ENCODE data around the gene SARM1. TPM values are rescaled to one million over a fixed set of nuclear protein-coding genes. Genes with fewer than 3 reads are reported as not detected.

SARM1 gene
- total and polyA plus RNA-seq, 2 of the 13 experiments (the other 11 are each of a cell fraction or from before 2014, with no cell fraction given), result 0.73 to 0.86 TPM

GRCh38 chr17:28346746-28347246, 24.7 kb upstream of the SARM1 start (continued):
- no peak for TF ChIP-seq BCLAF1 (IDR thresholded peaks at IDR 0.05)
- 0 out of 2 replicates have a peak, but pooled peaks have one; percentile 37 for TF ChIP-seq ZNF563 (CRISPR knock-in tag; IDR thresholded peaks at IDR 0.05)
- 0 out of 2 replicates have a peak, but pooled peaks have one; percentile 58 for TF ChIP-seq ZC3H13 (CRISPR knock-in tag; IDR thresholded peaks at IDR 0.05)
- TF ChIP-seq KDM2A (CRISPR knock-in tag; IDR thresholded peaks at IDR 0.05; ENCODE audit: borderline replicate concordance, low read depth), result peak; percentile 62; the same call in 1 of the 2 replicates
- 0 out of 2 replicates have a peak, but pooled peaks have one; percentile 26 for TF ChIP-seq ZNF800 (CRISPR knock-in tag; IDR thresholded peaks at IDR 0.05)
- no peak for TF ChIP-seq MAFG (CRISPR knock-in tag; IDR thresholded peaks at IDR 0.05)
- no peak for TF ChIP-seq U2AF1 (optimal IDR thresholded peaks at IDR 0.05; ENCODE audit: low read depth, low read length)
- TF ChIP-seq ZNF354B (CRISPR knock-in tag; IDR thresholded peaks at IDR 0.05), result no peak
- no peak for TF ChIP-seq SNAPC5 (CRISPR knock-in tag; IDR thresholded peaks at IDR 0.05; ENCODE audit: borderline replicate concordance)
- 0 out of 2 replicates have a peak, but pooled peaks have one; percentile 33 for TF ChIP-seq ZFP1 (CRISPR knock-in tag; IDR thresholded peaks at IDR 0.05)
- TF ChIP-seq ZNF503 (CRISPR knock-in tag; IDR thresholded peaks at IDR 0.05), result no peak
- no peak for TF ChIP-seq ZNF121 (CRISPR knock-in tag; IDR thresholded peaks at IDR 0.05)
- no peak; the same call in 1 of the 2 replicates for TF ChIP-seq ZNF772 (CRISPR knock-in tag; IDR thresholded peaks at IDR 0.05)
- TF ChIP-seq POGZ (CRISPR knock-in tag; IDR thresholded peaks at IDR 0.05), result no peak
- no peak for TF ChIP-seq PRDM15 (CRISPR knock-in tag; IDR thresholded peaks at IDR 0.05)
- 0 out of 2 replicates have a peak, but pooled peaks have one; percentile 9 for TF ChIP-seq ZFP91 (CRISPR knock-in tag; IDR thresholded peaks at IDR 0.05; ENCODE audit: borderline replicate concordance)
- TF ChIP-seq PAWR (CRISPR knock-in tag; IDR thresholded peaks at IDR 0.05; ENCODE audit: borderline replicate concordance), result no peak
